K562 (cell line): Measurements from ENCODE around the gene BSN. TPM values are rescaled to one million over a fixed set of nuclear protein-coding genes. Genes with fewer than 3 reads are reported as not detected.

Experiments
- CREM ChIP-seq: IDR thresholded peaks from 2 replicates; pipeline ENCODE4 v1.6.1; 2014; ENCODE audit warnings: antibody characterized with exemption, low read depth
- CTCF ChIP-seq, 3 experiments: IDR thresholded peaks in 2 of 3; conservative IDR thresholded peaks in 1 of 3; 2 replicates each; pipeline ENCODE4 v1.5.1; 2011 to 2012; ENCODE audit warnings: low read length in 3 of 3, mild to moderate bottlenecking in 3 of 3, control low read depth in 2 of 3, improper control_type of control experiment in 1 of 3, inconsistent platforms in 1 of 3, low read depth in 1 of 3, mixed read lengths in 1 of 3, moderate library complexity in 1 of 3; ENCODE audit not compliant: insufficient read depth in 2 of 3
- CTCFL ChIP-seq: IDR thresholded peaks from 2 replicates; pipeline ENCODE4 v1.6.1; 2011; ENCODE audit warnings: borderline replicate concordance, low read depth, mild to moderate bottlenecking, moderate library complexity, low read length; ENCODE audit not compliant: insufficient read depth, poor library complexity, severe bottlenecking
- DEAF1 ChIP-seq: fragments of 450-650 bp; formaldehyde crosslinking; IDR thresholded peaks from 2 replicates; pipeline ENCODE4 v1.4.0; 2020; ENCODE audit warnings: mild to moderate bottlenecking, moderate library complexity
- KAT2B ChIP-seq: IDR thresholded peaks from one replicate; pipeline ENCODE4 v1.6.1; 2012; ENCODE audit warnings: low read depth, mild to moderate bottlenecking, control low read depth, inconsistent platforms, low read length, moderate library complexity
- MAZ ChIP-seq, 2 experiments: fragments of 450-650 bp in 1 of 2; sonication (generic) in 1 of 2; formaldehyde crosslinking; IDR thresholded peaks in 1 of 2; conservative IDR thresholded peaks in 1 of 2; 2 replicates each; pipeline versions ENCODE4 v1.4.0 to v1.5.0; 2020; ENCODE audit warnings: mild to moderate bottlenecking in 1 of 2, missing genetic modification reagents in 1 of 2
- NBN ChIP-seq: fragments of 450-650 bp; IDR thresholded peaks from 2 replicates; pipeline ENCODE4 v1.6.1; 2016; ENCODE audit warnings: low read depth, mild to moderate bottlenecking
- RB1 ChIP-seq: fragments of 450-650 bp; IDR thresholded peaks from 2 replicates; pipeline ENCODE4 v1.6.1; 2017; ENCODE audit warnings: low read depth, mild to moderate bottlenecking
- SP1 ChIP-seq: sonication (generic); formaldehyde crosslinking; IDR thresholded peaks from 2 replicates; pipeline ENCODE4 v1.8.1; 2022; ENCODE audit warnings: mild to moderate bottlenecking, missing genetic modification reagents
- SRF ChIP-seq, 2 experiments: fragments of 250-450, 450-650 bp in 1 of 2; sonication (Bioruptor Pico) in 1 of 2; sonication (generic) in 1 of 2; formaldehyde crosslinking; IDR thresholded peaks; 2 replicates each; pipeline versions ENCODE4 v1.5.0 to v1.5.1; 2020 to 2022; ENCODE audit warnings: mild to moderate bottlenecking in 1 of 2, missing genetic modification reagents in 1 of 2
- polyA plus RNA-seq, 8 experiments: library from polyadenylated mRNA; depleted of rRNA in 4 of 8; stranded (reverse) in 5 of 8; unstranded in 3 of 8; fragments of >200 nt; fragmentation: Nextera tagmentation in 2 of 8; fragmentation: Illumina TruSeq in 1 of 8; extraction: Ambion mirVana in 2 of 8; extraction: Trizol in 1 of 8; gene quantifications; 2 replicates each; pipeline versions ENCODE4 v1.2.1 to v1.2.3, GENCODE V29; 2011 to 2014; ENCODE audit warnings: inconsistent platforms in 1 of 8, missing spikeins in 1 of 8
- total RNA-seq, 7 experiments: library from RNA; depleted of rRNA in 6 of 7; stranded (reverse); fragments of >200 nt in 6 of 7; fragmentation: Illumina TruSeq in 2 of 7; extraction: Trizol in 2 of 7; gene quantifications; 2 replicates each; pipeline versions ENCODE4 v1.2.1 to v1.2.3, GENCODE V29; 2011 to 2021; ENCODE audit warnings: low replicate concordance in 1 of 7

The BSN gene
- total and polyA plus RNA-seq, 9 of the 15 experiments (the other 6 are each of a cell fraction or from before 2014, with no cell fraction given): 0.03 to 1.5 (median 0.29) TPM

GRCh38 chr3:49671291-49672288 is 117.3 kb downstream of the BSN start (continued):
- TF ChIP-seq SRF (CRISPR knock-in tag; IDR thresholded peaks at IDR 0.05) (peak in 1 of 2 experiments; percentile 92; a peak in 1 of 4 replicates), MAZ (CRISPR knock-in tag; conservative IDR thresholded peaks at IDR 0.05 in 1 of 2, IDR thresholded peaks at IDR 0.05 in 1 of 2) (peak in 1 of 2 experiments; percentile 43; a peak in 1 of 4 replicates), CREM (0 out of 2 replicates have a peak, but pooled peaks have one; percentile 17), CTCFL (peak; percentile 50), DEAF1 (CRISPR knock-in tag) (peak; percentile 48), KAT2B (no peak), CTCF (IDR thresholded peaks at IDR 0.05 in 2 of 3, conservative IDR thresholded peaks at IDR 0.05 in 1 of 3; ENCODE audit: insufficient read depth in 2 of 3, low read depth in 1 of 3, low read length in 3 of 3) (peak; percentile 81 to 82 (median 82)), NBN (no peak), SP1 (CRISPR knock-in tag) (peak; percentile 46; the same call in 1 of the 2 replicates), RB1 (peak; percentile 47; the same call in 1 of the 2 replicates)
- TF ChIP-seq, all 486 proteins: peak for 13
